ENCODE results near the gene ZNF823.

ZNF823 gene

GRCh38 chr19:11675569-11675968 lies 63.2 kb downstream of the ZNF823 start:
- TF ChIP-seq CTCF (IDR thresholded peaks at IDR 0.05; ENCODE audit: insufficient read depth, low read length, missing control alignments): no peak
- no peak for DNase-seq (ENCODE audit: low read depth, low spot score)
- no peak overlapping the region for H3K4me3 ChIP-seq (ENCODE audit: low read depth, low read length)
- POLR2A ChIA-PET: no interaction called here
- CTCF ChIA-PET: interaction anchor here (1.0 to 1.6 kb wide), 3 partner anchors 8 to 25 kb away, joined by 3 to 5 read pairs (median 4); no protein-coding TSS in a partner anchor

- ChIA-PET POLR2A (interaction anchor here (0.5 kb wide), 1 partner anchor 112 kb away, joined by 4 read pairs; no protein-coding TSS in a partner anchor), CTCF (interaction anchor here (1.1 to 2.0 kb wide), 3 partner anchors 9 to 26 kb away, joined by 3 to 6 read pairs (median 4); no protein-coding TSS in a partner anchor)
- H3K4me3 ChIP-seq (ENCODE audit: low read depth, low read length): peak overlapping the region; percentile 55
- TF ChIP-seq CTCF (IDR thresholded peaks at IDR 0.05; ENCODE audit: insufficient read depth, low read length, missing control alignments): no peak
- no peak for DNase-seq (ENCODE audit: low read depth, low spot score)
Measured at GRCh38 chr19:11674067-11674492, 64.7 kb downstream of the ZNF823 start.

- peak overlapping the region; percentile 55 for H3K4me3 ChIP-seq (ENCODE audit: low read depth, low read length)
- no peak for DNase-seq (ENCODE audit: low read depth, low spot score)
- POLR2A ChIA-PET: no interaction called here
- CTCF ChIA-PET: interaction anchor here (0.6 to 2.0 kb wide), 10 partner anchors 8 to 328 kb away, joined by 3 to 6 read pairs (median 4); no protein-coding TSS in a partner anchor
- TF ChIP-seq CTCF (IDR thresholded peaks at IDR 0.05; ENCODE audit: insufficient read depth, low read length, missing control alignments): peak; percentile 79
Measured at GRCh38 chr19:11673608-11674041, 65.1 kb downstream of the ZNF823 start.

Data from AG04449 (cell line).